H1 (cell line): ENCODE data around the gene MOG. TPM values are rescaled to one million over a fixed set of nuclear protein-coding genes. Genes with fewer than 3 reads are reported as not detected.

ENCODE experiments used
- CTCF ChIA-PET: fragments of 300-600 bp; sonication (Branson Sonifier 250); formaldehyde crosslinking; loops from one replicate; lab custom pipeline; 2021; ENCODE audit not compliant: partially characterized antibody; lab: Charles Lee
- POLR2A ChIA-PET: fragments of 300-600 bp; sonication (Branson Sonifier 250); formaldehyde crosslinking; loops from one replicate; lab custom pipeline; 2021; ENCODE audit warnings: inconsistent platforms; ENCODE audit not compliant: partially characterized antibody; lab: Charles Lee
- DNase-seq, 2 experiments: peaks; one replicate each; pipeline versions ENCODE4 v3.0.0 to v3.0.0-alpha.2; 2010 to 2022; ENCODE audit warnings: low spot score in 2 of 2, low read depth in 1 of 2, mixed read lengths in 1 of 2
- FAIRE-seq: peaks from 2 replicates; lab custom pipeline; 2011; peaks lifted over from hg19 to GRCh38; lab: Jason Lieb, UNC
- H2AFZ ChIP-seq: 2 replicates; pipeline ENCODE4 v1.8.1; 2012; ENCODE audit warnings: low read length, inconsistent platforms
- H2AK5ac ChIP-seq: 2 replicates; pipeline ENCODE4 v1.6.1; 2013; ENCODE audit warnings: low read depth, low read length
- H2BK120ac ChIP-seq: replicated peaks from 2 replicates; pipeline ENCODE3; 2013; ENCODE audit warnings: low read depth, low read length, inconsistent platforms
- H2BK12ac ChIP-seq: 2 replicates; pipeline ENCODE4 v1.6.1; 2013; ENCODE audit warnings: low read depth, low read length
- H2BK15ac ChIP-seq: 2 replicates; pipeline ENCODE4 v1.6.1; 2013; ENCODE audit warnings: low read length
- H2BK20ac ChIP-seq: 2 replicates; pipeline ENCODE4 v1.6.1; 2013; ENCODE audit warnings: low read length
- H2BK5ac ChIP-seq: 2 replicates; pipeline ENCODE4 v1.6.1; 2013; ENCODE audit warnings: low read depth, low read length
- H3K14ac ChIP-seq: 2 replicates; pipeline ENCODE4 v1.6.1; 2013; ENCODE audit warnings: inconsistent platforms; ENCODE audit not compliant: insufficient read length
- H3K18ac ChIP-seq: 2 replicates; pipeline ENCODE4 v1.6.1; 2013; ENCODE audit warnings: low read length; ENCODE audit errors: extremely low read depth
- H3K23ac ChIP-seq: 2 replicates; pipeline ENCODE4 v1.6.1; 2013; ENCODE audit warnings: inconsistent platforms; ENCODE audit not compliant: insufficient read length
- H3K23me2 ChIP-seq: 2 replicates; pipeline ENCODE4 v1.6.1; 2013; ENCODE audit warnings: low read depth, low read length
- H3K27ac ChIP-seq: 2 replicates; pipeline ENCODE4 v1.6.1; 2011; ENCODE audit warnings: low read depth, low read length, inconsistent platforms
- H3K27me3 ChIP-seq, 4 experiments: replicated peaks in 1 of 4; 1 replicate in 1 of 4; 2 replicates in 3 of 4; pipeline versions ENCODE4 v1.6.1 to v1.8.1; 2011 to 2013; ENCODE audit warnings: low read length in 3 of 4, mild to moderate bottlenecking in 3 of 4, inconsistent platforms in 2 of 4, mixed read lengths in 2 of 4, moderate library complexity in 1 of 4; ENCODE audit not compliant: control insufficient read depth in 3 of 4, insufficient read depth in 3 of 4; ENCODE audit errors: extremely low read depth in 1 of 4
- H3K36me3 ChIP-seq, 4 experiments: 2 replicates each; pipeline versions ENCODE4 v1.6.1 to v1.8.1; 2011 to 2013; ENCODE audit warnings: mild to moderate bottlenecking in 4 of 4, low read length in 3 of 4, moderate library complexity in 2 of 4, control low read depth in 1 of 4, inconsistent platforms in 1 of 4; ENCODE audit not compliant: insufficient read depth in 4 of 4, control insufficient read depth in 2 of 4
- H3K4ac ChIP-seq: replicated peaks from 2 replicates; pipeline ENCODE3; 2013; ENCODE audit warnings: low read length, low read depth, mixed read lengths, inconsistent platforms; ENCODE audit not compliant: insufficient read length
- H3K4me1 ChIP-seq, 4 experiments: replicated peaks in 1 of 4; 1 replicate in 1 of 4; 2 replicates in 3 of 4; pipeline versions ENCODE4 v1.6.1 to v1.8.1; 2011 to 2013; ENCODE audit warnings: low read length in 3 of 4, inconsistent platforms in 2 of 4, mixed read lengths in 1 of 4; ENCODE audit not compliant: insufficient read depth in 4 of 4, control insufficient read depth in 3 of 4
- H3K4me2 ChIP-seq, 2 experiments: 2 replicates each; pipeline versions ENCODE4 v1.6.1 to v1.8.1; 2011 to 2013; ENCODE audit warnings: low read depth in 2 of 2, low read length in 2 of 2, control low read depth in 1 of 2, inconsistent platforms in 1 of 2, mild to moderate bottlenecking in 1 of 2; ENCODE audit not compliant: insufficient read depth in 1 of 2
- H3K4me3 ChIP-seq, 4 experiments: fragments of 200-600, 300-600 bp in 1 of 4; sonication (generic), shearing (Covaris generic), sonication (Bioruptor Twin) in 1 of 4; 2 replicates each; pipeline versions ENCODE4 v1.5.1 to v1.8.1; 2011 to 2016; ENCODE audit warnings: low read length in 4 of 4, low read depth in 3 of 4, control low read depth in 2 of 4, inconsistent platforms in 2 of 4, mild to moderate bottlenecking in 2 of 4, mixed read lengths in 1 of 4, moderate library complexity in 1 of 4; ENCODE audit not compliant: insufficient read depth in 2 of 4; ENCODE audit errors: extremely low read depth in 1 of 4
- H3K56ac ChIP-seq: replicated peaks from 2 replicates; pipeline ENCODE3; 2013; ENCODE audit warnings: low read depth, mild to moderate bottlenecking, mixed read lengths, low read length, inconsistent platforms; ENCODE audit not compliant: insufficient read length
- H3K79me1 ChIP-seq: 2 replicates; pipeline ENCODE4 v1.6.1; 2013; ENCODE audit warnings: low read depth, low read length, control low read depth
- H3K79me2 ChIP-seq, 2 experiments: 2 replicates each; pipeline versions ENCODE4 v1.6.1 to v1.8.1; 2012 to 2013; ENCODE audit warnings: low read length in 2 of 2, mild to moderate bottlenecking in 2 of 2, inconsistent platforms in 1 of 2; ENCODE audit not compliant: insufficient read depth in 2 of 2, control insufficient read depth in 1 of 2
- H3K9ac ChIP-seq, 4 experiments: replicated peaks in 1 of 4; 1 replicate in 1 of 4; 2 replicates in 3 of 4; pipeline versions ENCODE4 v1.6.1 to v1.8.1; 2011 to 2013; ENCODE audit warnings: low read depth in 3 of 4, low read length in 3 of 4, control low read depth in 2 of 4, mild to moderate bottlenecking in 2 of 4, moderate library complexity in 2 of 4, inconsistent platforms in 1 of 4; ENCODE audit errors: extremely low read depth in 1 of 4
- H3K9me3 ChIP-seq, 2 experiments: 2 replicates each; pipeline versions ENCODE4 v1.6.1 to v1.8.1; 2012 to 2013; ENCODE audit warnings: mild to moderate bottlenecking in 2 of 2, moderate library complexity in 2 of 2, control low read depth in 1 of 2, inconsistent platforms in 1 of 2, low read depth in 1 of 2, low read length in 1 of 2, mixed read lengths in 1 of 2; ENCODE audit not compliant: insufficient read depth in 2 of 2
- H4K20me1 ChIP-seq, 2 experiments: replicated peaks in 1 of 2; 2 replicates each; pipeline versions ENCODE3 to v1.8.1; 2011 to 2013; ENCODE audit warnings: inconsistent platforms in 2 of 2, low read length in 2 of 2, mild to moderate bottlenecking in 1 of 2; ENCODE audit not compliant: insufficient read depth in 2 of 2, control insufficient read depth in 1 of 2
- H4K5ac ChIP-seq: 2 replicates; pipeline ENCODE4 v1.6.1; 2013; ENCODE audit warnings: low read length, low read depth, mixed read lengths, inconsistent platforms; ENCODE audit not compliant: insufficient read length
- H4K8ac ChIP-seq: 2 replicates; pipeline ENCODE4 v1.8.0; 2013; ENCODE audit warnings: mild to moderate bottlenecking, moderate library complexity, low read length, inconsistent platforms; ENCODE audit not compliant: insufficient read depth; ENCODE audit errors: extremely low read depth
- H4K91ac ChIP-seq: replicated peaks from 2 replicates; pipeline ENCODE3; 2013; ENCODE audit warnings: low read length, mixed read lengths, inconsistent platforms; ENCODE audit not compliant: insufficient read length
- NANOG ChIP-seq: IDR thresholded peaks from 2 replicates; pipeline ENCODE4 v1.6.1; 2011; ENCODE audit warnings: low read length, low read depth, mild to moderate bottlenecking, inconsistent platforms; ENCODE audit not compliant: insufficient read depth, poor library complexity, severe bottlenecking
- WGBS, 2 experiments: shearing (Covaris generic) in 1 of 2; methylation state at CpG; one replicate each; pipeline versions ENCODE4 v1.1.6 to v1.1.7; 2013 to 2015; ENCODE audit warnings: low lambda C conversion rate in 2 of 2, mixed read lengths in 2 of 2, inconsistent platforms in 1 of 2, low coverage in 1 of 2, missing lambda C conversion rate in 1 of 2; ENCODE audit not compliant: insufficient replicate concordance in 2 of 2, insufficient coverage in 1 of 2, insufficient read length in 1 of 2; ENCODE audit errors: extremely low coverage in 1 of 2, missing lambda C conversion rate in 1 of 2; 5-methylcytosine and 5-hydroxymethylcytosine counted together
- polyA plus RNA-seq, 7 experiments: library from polyadenylated mRNA; depleted of rRNA in 3 of 7; stranded (reverse) in 5 of 7; unstranded in 2 of 7; fragments of >200 nt in 5 of 7; fragments of 200-250 nt in 2 of 7; gene quantifications; 1 replicate in 5 of 7; 2 replicates in 1 of 7; 4 replicates in 1 of 7; pipeline versions ENCODE4 v1.2.1 to v1.2.3, GENCODE V29; 2011 to 2013; ENCODE audit warnings: missing spikeins in 2 of 7, mixed read lengths in 2 of 7
- total RNA-seq: library from RNA; stranded (reverse); fragmentation: NEBNext Ultra II Directional; extraction: Animal tissue kit (Norgen Biotek cat#: 25700); gene quantifications from 2 replicates; pipeline ENCODE4 v1.2.1, GENCODE V29; 2021

Gene MOG
- total and polyA plus RNA-seq, 2 of the 8 experiments (the other 6 are each of a cell fraction or from before 2014, with no cell fraction given): 0.17 to 0.86 TPM

GRCh38 chr6:29666826-29667130 is 9.9 kb downstream of the MOG start:
- DNase-seq (no peak), FAIRE-seq (no peak)
- Histone ChIP-seq H3K56ac (peak overlapping the region; percentile 5), H2BK12ac (peak overlapping the region; percentile 55; the same call in 1 of the 2 replicates), H3K14ac (no peak overlapping the region), H3K27ac (peak overlapping the region; percentile 78), H3K79me2 (no peaks in the 10 kb centered on the region), H3K4me1 (peaks cover 5 to 32% (median 24%) of the 10 kb centered on the region in 4 experiments; a peak in 5 of 7 replicates), H4K5ac (peak overlapping the region; percentile 63), H3K23ac (no peak overlapping the region), H2AK5ac (peak overlapping the region; percentile 7; the same call in 1 of the 2 replicates), H3K27me3 (no peaks in the 10 kb centered on the region), H2AFZ (no peak overlapping the region), H4K20me1 (no peaks in the 10 kb centered on the region), H3K18ac (peak overlapping the region; percentile 39; the same call in 1 of the 2 replicates), H4K91ac (peak overlapping the region; percentile 59), H3K9ac (0 out of 7 replicates have a peak overlapping the region, but pooled peaks of 1 of the 4 experiments have one; percentile 32), H3K4ac (no peak overlapping the region), H3K9me3 (no peaks in the 10 kb centered on the region), H2BK5ac (peak overlapping the region; percentile 83), H3K79me1 (no peaks in the 10 kb centered on the region), H2BK15ac (no peak overlapping the region), H3K4me3 (peak overlapping the region in 2 of 4 experiments; percentile 1 to 3; a peak in 2 of 8 replicates), H3K36me3 (no peaks in the 10 kb centered on the region), H2BK120ac (peak overlapping the region; percentile 56), H2BK20ac (no peak overlapping the region), H3K23me2 (no peaks in the 10 kb centered on the region), H3K4me2 (peak overlapping the region; percentile 32 to 36; a peak in 3 of 4 replicates), H4K8ac (no peak overlapping the region)
- 62% methylated on average over 1 of the region's 1 CpG; no CpG with 5 or more reads in 1 of the 2 experiments for WGBS, 2 experiments
- ChIA-PET POLR2A (interaction anchor here (0.7 to 8.4 kb wide), 9 partner anchors 9 to 683 kb away, joined by 3 to 78 read pairs (median 3); partner anchors contain the start of gene MOG), CTCF (interaction anchor here (2.9 to 24.4 kb wide), 4 partner anchors 10 to 30 kb away, joined by 16 to 658 read pairs (median 512); partner anchors contain the start of genes GABBR1, MOG and ZFP57)
- no peak for TF ChIP-seq NANOG
